Measurements from ENCODE around the gene CCR6. TPM values are rescaled to one million over a fixed set of nuclear protein-coding genes. Genes with fewer than 3 reads are reported as not detected.

CCR6 gene
- total RNA-seq, 1 experiment from 2014 or later = not detected

DNA sequence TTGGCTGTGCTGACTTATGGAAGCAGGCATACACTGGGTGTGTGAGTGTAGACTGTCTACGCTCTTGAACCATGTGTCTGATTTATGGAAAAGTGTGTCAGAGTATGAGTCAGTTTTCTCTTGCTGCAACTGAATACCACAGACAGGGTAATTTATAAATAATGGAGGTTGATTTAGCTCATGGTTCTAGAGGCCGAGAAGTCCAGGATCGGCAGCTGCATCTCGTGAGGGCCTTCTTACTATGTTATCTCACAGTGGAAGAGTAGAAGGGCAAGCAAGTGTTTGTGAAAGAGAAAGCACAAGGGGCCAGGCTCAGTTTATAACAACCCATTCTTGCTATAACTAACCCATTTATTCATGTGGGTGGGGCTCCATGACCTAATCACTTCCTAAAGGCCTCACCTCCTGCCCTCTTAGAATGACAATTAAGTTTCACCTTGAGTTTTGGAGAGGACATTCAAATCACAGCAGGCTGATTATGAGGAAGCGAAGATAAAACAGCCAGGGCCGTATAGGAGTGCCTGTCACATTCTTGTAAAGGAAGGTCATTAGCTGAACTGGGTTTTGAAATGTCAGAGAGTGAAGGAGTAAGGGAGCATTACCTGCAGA is 28.1 kb downstream of the CCR6 start:
- Histone ChIP-seq H3K9me3 (ENCODE audit: control insufficient read depth, insufficient read depth, low read depth, low read length) (no peaks in the 10 kb centered on the region), H3K27me3 (ENCODE audit: control insufficient read depth, insufficient read depth, low read length) (peaks cover 11% of the 10 kb centered on the region), H3K27ac (ENCODE audit: low read length) (no peak overlapping the region), H3K36me3 (ENCODE audit: control insufficient read depth, insufficient read depth, low read length) (no peaks in the 10 kb centered on the region), H3K4me1 (ENCODE audit: control insufficient read depth, insufficient read depth, low read length) (peaks cover 6% of the 10 kb centered on the region; the same call in 1 of the 2 replicates), H3K4me3 (ENCODE audit: low read depth in 2 of 2, low read length in 2 of 2) (no peak overlapping the region)
- no peak for DNase-seq (ENCODE audit: low read depth, low spot score)
- TF ChIP-seq, protein P1, sequence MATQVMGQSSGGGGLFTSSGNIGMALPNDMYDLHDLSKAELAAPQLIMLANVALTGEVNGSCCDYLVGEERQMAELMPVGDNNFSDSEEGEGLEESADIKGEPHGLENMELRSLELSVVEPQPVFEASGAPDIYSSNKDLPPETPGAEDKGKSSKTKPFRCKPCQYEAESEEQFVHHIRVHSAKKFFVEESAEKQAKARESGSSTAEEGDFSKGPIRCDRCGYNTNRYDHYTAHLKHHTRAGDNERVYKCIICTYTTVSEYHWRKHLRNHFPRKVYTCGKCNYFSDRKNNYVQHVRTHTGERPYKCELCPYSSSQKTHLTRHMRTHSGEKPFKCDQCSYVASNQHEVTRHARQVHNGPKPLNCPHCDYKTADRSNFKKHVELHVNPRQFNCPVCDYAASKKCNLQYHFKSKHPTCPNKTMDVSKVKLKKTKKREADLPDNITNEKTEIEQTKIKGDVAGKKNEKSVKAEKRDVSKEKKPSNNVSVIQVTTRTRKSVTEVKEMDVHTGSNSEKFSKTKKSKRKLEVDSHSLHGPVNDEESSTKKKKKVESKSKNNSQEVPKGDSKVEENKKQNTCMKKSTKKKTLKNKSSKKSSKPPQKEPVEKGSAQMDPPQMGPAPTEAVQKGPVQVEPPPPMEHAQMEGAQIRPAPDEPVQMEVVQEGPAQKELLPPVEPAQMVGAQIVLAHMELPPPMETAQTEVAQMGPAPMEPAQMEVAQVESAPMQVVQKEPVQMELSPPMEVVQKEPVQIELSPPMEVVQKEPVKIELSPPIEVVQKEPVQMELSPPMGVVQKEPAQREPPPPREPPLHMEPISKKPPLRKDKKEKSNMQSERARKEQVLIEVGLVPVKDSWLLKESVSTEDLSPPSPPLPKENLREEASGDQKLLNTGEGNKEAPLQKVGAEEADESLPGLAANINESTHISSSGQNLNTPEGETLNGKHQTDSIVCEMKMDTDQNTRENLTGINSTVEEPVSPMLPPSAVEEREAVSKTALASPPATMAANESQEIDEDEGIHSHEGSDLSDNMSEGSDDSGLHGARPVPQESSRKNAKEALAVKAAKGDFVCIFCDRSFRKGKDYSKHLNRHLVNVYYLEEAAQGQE (IDR thresholded peaks at IDR 0.05; ENCODE audit: insufficient read depth in 1 of 2, low read depth in 2 of 2, low read length in 1 of 2) = no peak
- TF ChIP-seq, protein P2, sequence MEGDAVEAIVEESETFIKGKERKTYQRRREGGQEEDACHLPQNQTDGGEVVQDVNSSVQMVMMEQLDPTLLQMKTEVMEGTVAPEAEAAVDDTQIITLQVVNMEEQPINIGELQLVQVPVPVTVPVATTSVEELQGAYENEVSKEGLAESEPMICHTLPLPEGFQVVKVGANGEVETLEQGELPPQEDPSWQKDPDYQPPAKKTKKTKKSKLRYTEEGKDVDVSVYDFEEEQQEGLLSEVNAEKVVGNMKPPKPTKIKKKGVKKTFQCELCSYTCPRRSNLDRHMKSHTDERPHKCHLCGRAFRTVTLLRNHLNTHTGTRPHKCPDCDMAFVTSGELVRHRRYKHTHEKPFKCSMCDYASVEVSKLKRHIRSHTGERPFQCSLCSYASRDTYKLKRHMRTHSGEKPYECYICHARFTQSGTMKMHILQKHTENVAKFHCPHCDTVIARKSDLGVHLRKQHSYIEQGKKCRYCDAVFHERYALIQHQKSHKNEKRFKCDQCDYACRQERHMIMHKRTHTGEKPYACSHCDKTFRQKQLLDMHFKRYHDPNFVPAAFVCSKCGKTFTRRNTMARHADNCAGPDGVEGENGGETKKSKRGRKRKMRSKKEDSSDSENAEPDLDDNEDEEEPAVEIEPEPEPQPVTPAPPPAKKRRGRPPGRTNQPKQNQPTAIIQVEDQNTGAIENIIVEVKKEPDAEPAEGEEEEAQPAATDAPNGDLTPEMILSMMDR (IDR thresholded peaks at IDR 0.05) = no peak
- TF ChIP-seq SIN3A (IDR thresholded peaks at IDR 0.05; ENCODE audit: borderline replicate concordance, insufficient read depth, low read depth, low read length) (no peak), TCF7L2 (IDR thresholded peaks at IDR 0.05; ENCODE audit: low read depth, low read length) (no peak), POLR2AphosphoS5 (IDR thresholded peaks at IDR 0.05; ENCODE audit: low read depth, low read length) (no peak)
- ChIA-PET CTCF (no interaction called here), POLR2A (no interaction called here)
- intact Hi-C loops (cut with micrococcal nuclease; ENCODE audit: unreplicated experiment) = no loop called here
- BruUV-seq (replicated peaks) = no TSS peak
- no peak for ATAC-seq
- in situ Hi-C loops (cut with HindIII; ENCODE audit: low pct_unique_long_range_greater_than_20kb, low sequenced_read_pairs) = no loop called here

DNA sequence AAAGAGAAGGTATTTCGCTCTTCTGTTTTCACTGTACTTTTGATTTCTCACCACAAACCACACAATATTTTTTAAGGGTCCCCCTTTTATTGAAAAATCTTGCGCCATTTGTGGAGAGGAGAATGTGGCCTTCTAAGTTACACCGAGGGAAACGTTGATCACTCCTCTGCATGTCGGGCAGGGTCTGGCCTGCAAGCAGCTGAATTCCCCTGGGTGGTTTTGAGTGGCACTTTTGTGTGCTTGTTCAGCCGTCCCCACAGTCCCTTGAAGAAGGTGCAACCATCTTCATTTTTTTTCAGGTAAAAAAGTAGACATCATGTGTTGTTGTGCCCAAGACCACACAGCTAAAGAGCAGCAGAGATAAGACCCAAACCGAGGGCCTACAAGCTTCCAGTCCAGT is 28.8 kb downstream of the CCR6 start:
- Histone ChIP-seq H3K9me3 (ENCODE audit: control insufficient read depth, insufficient read depth, low read depth, low read length) (no peaks in the 10 kb centered on the region), H3K4me1 (ENCODE audit: control insufficient read depth, insufficient read depth, low read length) (peaks cover 6% of the 10 kb centered on the region; the same call in 1 of the 2 replicates), H3K27ac (ENCODE audit: low read length) (no peak overlapping the region), H3K27me3 (ENCODE audit: control insufficient read depth, insufficient read depth, low read length) (peaks cover 12% of the 10 kb centered on the region; the same call in 1 of the 2 replicates), H3K36me3 (ENCODE audit: control insufficient read depth, insufficient read depth, low read length) (no peaks in the 10 kb centered on the region), H3K4me3 (ENCODE audit: low read depth in 2 of 2, low read length in 2 of 2) (no peak overlapping the region)
- no TSS peak for BruUV-seq (replicated peaks)
- intact Hi-C loops (cut with micrococcal nuclease; ENCODE audit: unreplicated experiment) = no loop called here
- TF ChIP-seq POLR2AphosphoS5 (IDR thresholded peaks at IDR 0.05; ENCODE audit: low read depth, low read length) (no peak), SIN3A (IDR thresholded peaks at IDR 0.05; ENCODE audit: borderline replicate concordance, insufficient read depth, low read depth, low read length) (no peak), TCF7L2 (IDR thresholded peaks at IDR 0.05; ENCODE audit: low read depth, low read length) (no peak)
- TF ChIP-seq, protein P2 (IDR thresholded peaks at IDR 0.05) = no peak
- TF ChIP-seq, protein P1 (IDR thresholded peaks at IDR 0.05; ENCODE audit: insufficient read depth in 1 of 2, low read depth in 2 of 2, low read length in 1 of 2) = no peak
- POLR2A ChIA-PET = no interaction called here
- CTCF ChIA-PET = no interaction called here
- DNase-seq (ENCODE audit: low read depth, low spot score) (no peak), ATAC-seq (no peak)
- in situ Hi-C loops (cut with HindIII; ENCODE audit: low pct_unique_long_range_greater_than_20kb, low sequenced_read_pairs) = no loop called here
